HL-60 (cell line): ENCODE results near the gene PTPRD.

Experiments
- CTCF ChIP-seq: IDR thresholded peaks from one replicate; pipeline ENCODE4 v1.5.1; 2011; ENCODE audit warnings: low read length, control low read depth, inconsistent platforms; ENCODE audit not compliant: insufficient read depth
- GABPA ChIP-seq: IDR thresholded peaks from 2 replicates; pipeline ENCODE4 v1.6.1; 2012; ENCODE audit warnings: low read depth
- POLR2AphosphoS5 ChIP-seq: IDR thresholded peaks from 2 replicates; pipeline ENCODE4 v1.6.1; 2012; ENCODE audit warnings: low read depth
- TF ChIP-seq, protein P1 (sequence below): IDR thresholded peaks from 2 replicates; pipeline ENCODE4 v1.6.1; 2012; ENCODE audit warnings: low read depth; ENCODE audit not compliant: insufficient replicate concordance

DNA sequence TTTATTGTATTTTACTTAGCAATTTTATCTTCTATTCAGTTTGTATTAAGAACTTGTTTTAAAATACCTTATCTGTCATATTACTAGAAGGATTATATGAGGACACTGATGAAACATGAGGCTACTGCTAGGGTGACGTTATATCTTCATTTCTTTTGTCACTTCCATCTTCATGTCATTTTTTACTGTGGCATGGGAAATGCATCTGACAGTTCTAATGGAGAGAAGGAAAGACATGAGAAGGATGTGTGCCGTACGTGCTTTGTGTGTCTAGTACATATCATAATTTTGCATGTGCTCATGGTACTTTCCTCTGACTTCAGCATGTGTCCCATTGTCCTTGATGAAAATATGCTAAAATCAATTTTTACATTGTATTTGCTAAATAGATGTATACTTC, 258.2 kb downstream of the PTPRD start:
- TF ChIP-seq CTCF: no peak
- no peak for TF ChIP-seq POLR2AphosphoS5
- TF ChIP-seq, protein P1, sequence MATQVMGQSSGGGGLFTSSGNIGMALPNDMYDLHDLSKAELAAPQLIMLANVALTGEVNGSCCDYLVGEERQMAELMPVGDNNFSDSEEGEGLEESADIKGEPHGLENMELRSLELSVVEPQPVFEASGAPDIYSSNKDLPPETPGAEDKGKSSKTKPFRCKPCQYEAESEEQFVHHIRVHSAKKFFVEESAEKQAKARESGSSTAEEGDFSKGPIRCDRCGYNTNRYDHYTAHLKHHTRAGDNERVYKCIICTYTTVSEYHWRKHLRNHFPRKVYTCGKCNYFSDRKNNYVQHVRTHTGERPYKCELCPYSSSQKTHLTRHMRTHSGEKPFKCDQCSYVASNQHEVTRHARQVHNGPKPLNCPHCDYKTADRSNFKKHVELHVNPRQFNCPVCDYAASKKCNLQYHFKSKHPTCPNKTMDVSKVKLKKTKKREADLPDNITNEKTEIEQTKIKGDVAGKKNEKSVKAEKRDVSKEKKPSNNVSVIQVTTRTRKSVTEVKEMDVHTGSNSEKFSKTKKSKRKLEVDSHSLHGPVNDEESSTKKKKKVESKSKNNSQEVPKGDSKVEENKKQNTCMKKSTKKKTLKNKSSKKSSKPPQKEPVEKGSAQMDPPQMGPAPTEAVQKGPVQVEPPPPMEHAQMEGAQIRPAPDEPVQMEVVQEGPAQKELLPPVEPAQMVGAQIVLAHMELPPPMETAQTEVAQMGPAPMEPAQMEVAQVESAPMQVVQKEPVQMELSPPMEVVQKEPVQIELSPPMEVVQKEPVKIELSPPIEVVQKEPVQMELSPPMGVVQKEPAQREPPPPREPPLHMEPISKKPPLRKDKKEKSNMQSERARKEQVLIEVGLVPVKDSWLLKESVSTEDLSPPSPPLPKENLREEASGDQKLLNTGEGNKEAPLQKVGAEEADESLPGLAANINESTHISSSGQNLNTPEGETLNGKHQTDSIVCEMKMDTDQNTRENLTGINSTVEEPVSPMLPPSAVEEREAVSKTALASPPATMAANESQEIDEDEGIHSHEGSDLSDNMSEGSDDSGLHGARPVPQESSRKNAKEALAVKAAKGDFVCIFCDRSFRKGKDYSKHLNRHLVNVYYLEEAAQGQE: no peak
- no peak for TF ChIP-seq GABPA
